ENCODE data around the gene SEC61G.

Gene SEC61G

GRCh38 chr7:54758702-54759592 lies at the start of gene SEC61G:
Gene SEC61G, minus strand, starts transcription at chr7:54759211. Its CDS starts 1,623 bp downstream, at chr7:54757588.
- DNase-seq, result peak; percentile 94

- no peak for DNase-seq
Observed at GRCh38 chr7:54802841-54803240, 43.8 kb upstream of the SEC61G start.

GRCh38 chr7:54802114-54802513 lies 43.1 kb upstream of the SEC61G start:
- no peak for DNase-seq

GRCh38 chr7:54799792-54800191 lies 40.8 kb upstream of the SEC61G start:
- no peak for DNase-seq

- DNase-seq, result no peak
Observed at GRCh38 chr7:54798530-54798929, 39.5 kb upstream of the SEC61G start.

- DNase-seq, result no peak
Observed at GRCh38 chr7:54796853-54797252, 37.8 kb upstream of the SEC61G start.

GRCh38 chr7:54796150-54796549 lies 37.1 kb upstream of the SEC61G start:
- no peak for DNase-seq

- no peak for DNase-seq
Observed at GRCh38 chr7:54792383-54792782, 33.4 kb upstream of the SEC61G start.

- peak; percentile 73 for DNase-seq
Observed at GRCh38 chr7:54788664-54789063, 29.7 kb upstream of the SEC61G start.

- DNase-seq, result no peak
Observed at GRCh38 chr7:54785261-54785660, 26.2 kb upstream of the SEC61G start.

- DNase-seq, result no peak
Observed at GRCh38 chr7:54783952-54784351, 24.9 kb upstream of the SEC61G start.

- DNase-seq, result no peak
Observed at GRCh38 chr7:54782829-54783228, 23.8 kb upstream of the SEC61G start.

GRCh38 chr7:54782314-54782713 lies 23.3 kb upstream of the SEC61G start:
- no peak for DNase-seq

GRCh38 chr7:54781134-54781920 lies 22.3 kb upstream of the SEC61G start:
- no peak for DNase-seq

GRCh38 chr7:54780490-54780889 lies 21.5 kb upstream of the SEC61G start:
- no peak for DNase-seq

- no peak for DNase-seq
Observed at GRCh38 chr7:54778696-54779540, 19.9 kb upstream of the SEC61G start.

- no peak for DNase-seq
Observed at GRCh38 chr7:54778166-54778565, 19.2 kb upstream of the SEC61G start.

GRCh38 chr7:54774785-54775740 lies 16.1 kb upstream of the SEC61G start:
- DNase-seq, result no peak

GRCh38 chr7:54773472-54774399 lies 14.7 kb upstream of the SEC61G start:
- DNase-seq, result peak; percentile 78

- no peak for DNase-seq
Observed at GRCh38 chr7:54769203-54769602, 10.2 kb upstream of the SEC61G start.

- no peak for DNase-seq
Observed at GRCh38 chr7:54764861-54765260, 5.8 kb upstream of the SEC61G start.
